ENCODE measurements around the gene WDR1.

WDR1 gene

GRCh38 chr4:10084651-10085358 is 31.8 kb downstream of the WDR1 start:
- DNase-seq (ENCODE audit: low spot score), result no peak

GRCh38 chr4:10083861-10084641 is 32.5 kb downstream of the WDR1 start:
- DNase-seq (ENCODE audit: low spot score), result no peak

GRCh38 chr4:10083331-10083771 is 33.2 kb downstream of the WDR1 start:
- no peak for DNase-seq (ENCODE audit: low spot score)

GRCh38 chr4:10082459-10083272 is 33.9 kb downstream of the WDR1 start:
- DNase-seq (ENCODE audit: low spot score), result no peak

DNA sequence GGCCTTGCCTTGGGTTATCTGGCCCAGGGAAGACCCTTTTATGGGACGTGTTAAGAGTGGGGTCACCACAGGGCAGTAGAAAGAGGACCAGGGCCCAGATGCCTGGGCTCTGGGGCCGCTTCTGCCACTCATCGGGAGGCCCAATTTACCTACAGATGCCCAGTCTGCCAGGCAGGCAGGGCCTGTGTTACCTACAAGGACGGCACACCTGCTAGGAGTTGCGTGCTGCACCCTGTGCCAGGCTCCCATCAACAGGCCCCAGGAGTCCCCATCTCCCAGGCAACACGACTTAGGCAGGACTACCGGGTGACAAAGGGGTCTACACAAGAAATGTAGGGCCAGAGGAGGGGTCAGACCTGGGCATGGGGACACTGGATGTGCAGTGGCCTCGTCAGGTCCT is 34.6 kb downstream of the WDR1 start:
- DNase-seq (ENCODE audit: low spot score), result no peak

DNA sequence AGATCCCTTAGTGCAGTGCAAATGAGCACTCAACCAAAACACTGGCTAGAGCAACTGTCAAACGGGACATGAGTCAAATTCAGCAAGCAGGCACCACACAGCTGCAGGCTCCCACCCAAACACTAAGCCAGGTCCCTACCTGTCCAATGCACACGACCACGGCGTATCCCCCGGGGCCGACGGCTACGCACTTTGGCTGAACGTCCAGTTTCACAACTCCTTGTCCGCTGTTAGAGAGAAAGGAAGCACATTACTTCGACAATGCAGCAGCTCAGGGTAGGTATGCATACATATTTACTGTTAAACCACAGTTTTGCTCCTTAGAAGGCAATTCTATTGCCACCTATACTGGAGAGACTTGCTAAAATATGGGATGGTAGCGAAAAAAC is 35.4 kb downstream of the WDR1 start:
- no peak for DNase-seq (ENCODE audit: low spot score)

DNA sequence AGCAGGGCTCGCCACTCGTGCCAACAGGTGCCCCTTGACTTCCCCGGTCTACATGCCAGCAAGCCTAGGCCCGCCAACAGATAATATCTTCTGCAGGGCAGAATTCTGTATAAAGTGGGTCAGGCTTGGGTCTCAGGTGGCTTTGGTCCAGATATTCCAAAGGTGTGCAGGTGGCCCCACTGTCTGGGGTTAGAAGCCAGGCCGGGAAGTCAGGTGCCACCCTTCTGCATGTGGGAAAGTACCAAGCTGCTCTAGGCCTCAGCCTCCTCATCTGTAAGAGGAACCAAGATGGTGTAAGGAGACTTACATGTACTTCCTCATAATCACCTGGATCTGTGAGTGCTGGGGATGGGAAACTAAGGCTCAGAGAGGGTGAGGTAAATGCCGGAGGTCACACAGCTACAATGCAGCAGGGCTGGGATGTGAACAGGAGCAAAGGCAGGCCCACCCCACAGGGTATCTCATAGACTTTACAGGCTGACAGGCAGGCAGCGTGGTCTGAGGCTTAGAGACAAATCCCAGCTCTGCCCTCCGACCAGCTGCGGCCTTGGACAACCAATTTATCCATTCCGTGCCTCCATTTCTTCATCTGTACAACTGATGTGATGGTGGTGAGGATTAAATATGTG is 35.9 kb downstream of the WDR1 start:
- DNase-seq (ENCODE audit: low spot score), result peak; percentile 3

GRCh38 chr4:10079912-10080588 is 36.5 kb downstream of the WDR1 start:
- DNase-seq (ENCODE audit: low spot score), result peak; percentile 2

- DNase-seq (ENCODE audit: low spot score), result peak; percentile 5
Measured at GRCh38 chr4:10079256-10079655, 37.3 kb downstream of the WDR1 start.

DNA sequence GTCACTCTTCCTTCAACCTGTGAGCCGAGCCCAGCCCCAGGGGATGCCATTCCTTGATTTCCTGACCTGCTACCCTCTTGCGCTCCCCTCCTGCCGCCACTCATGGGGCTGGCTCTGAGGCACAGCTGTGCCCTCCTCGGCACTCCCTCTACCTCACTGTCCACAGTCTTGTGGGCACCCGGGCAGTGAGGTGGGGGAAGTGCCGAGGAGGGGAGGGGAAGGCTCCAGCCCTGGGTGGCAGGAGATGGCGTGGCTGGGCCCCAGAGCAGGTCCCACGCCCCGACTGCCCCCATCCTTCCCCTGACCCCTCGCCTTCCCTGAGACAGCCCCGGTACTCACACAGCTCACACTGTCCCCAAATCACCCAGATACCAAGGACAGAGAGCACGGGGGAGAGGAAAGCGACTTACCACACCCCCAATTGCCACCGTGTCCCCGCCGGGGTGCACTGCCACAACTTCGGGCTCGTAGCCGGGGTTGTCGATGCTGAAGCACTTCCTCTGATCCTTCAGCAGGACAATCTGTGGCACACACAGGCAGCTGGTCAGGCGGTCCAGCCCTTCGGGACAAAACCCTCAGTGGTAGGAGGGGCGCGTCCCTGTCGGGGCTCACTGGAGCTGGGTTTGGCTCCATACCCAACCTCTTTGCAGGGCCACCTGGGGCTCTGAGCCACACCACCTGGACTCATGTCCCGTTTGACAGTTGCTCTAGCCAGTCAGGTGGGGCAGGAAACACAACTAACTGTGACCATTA is 37.9 kb downstream of the WDR1 start:
- DNase-seq (ENCODE audit: low spot score), result peak; percentile 2

DNA sequence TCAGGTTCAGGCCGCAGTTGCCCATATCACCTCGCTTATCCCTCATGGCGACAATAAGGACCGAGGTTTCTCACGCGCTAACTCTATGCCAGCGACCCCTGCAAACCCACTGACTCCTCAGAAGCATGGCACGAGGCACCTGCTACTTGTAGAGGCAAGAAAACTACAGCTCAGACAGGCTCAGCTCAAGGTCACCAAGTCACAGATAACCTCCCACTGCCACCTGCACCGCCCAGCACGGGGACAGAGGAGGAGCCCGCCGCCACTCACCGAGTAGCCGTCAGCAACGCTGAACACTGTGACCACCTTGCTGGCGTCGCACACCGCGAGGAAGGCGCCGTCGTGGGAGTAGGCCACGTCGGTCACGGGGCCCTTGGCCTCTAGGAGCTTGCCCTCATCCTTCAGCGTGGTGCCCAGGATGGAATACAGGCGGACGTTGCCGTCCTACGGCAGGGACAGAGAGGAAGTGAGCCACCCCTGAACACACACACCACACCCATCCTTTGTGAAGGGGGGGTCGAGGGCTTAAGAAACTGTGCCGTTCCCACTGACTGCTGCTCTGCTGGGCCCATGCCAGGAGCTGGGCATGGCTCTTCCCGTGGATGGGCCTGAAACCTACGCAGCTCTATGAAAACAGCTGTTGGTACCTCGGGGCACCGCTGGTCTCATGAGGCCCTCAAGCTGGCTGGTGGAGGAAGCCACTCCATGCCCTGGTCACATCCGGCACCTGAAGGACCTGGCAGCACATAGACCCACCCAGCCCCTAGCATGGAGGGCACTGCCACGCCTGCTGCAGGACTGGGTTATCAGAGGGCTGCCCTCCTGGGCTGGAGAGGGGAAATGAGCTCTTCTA is 38.9 kb downstream of the WDR1 start:
- no peak for DNase-seq (ENCODE audit: low spot score)

- DNase-seq (ENCODE audit: low spot score), result no peak
Measured at GRCh38 chr4:10077076-10077475, 39.5 kb downstream of the WDR1 start.

GRCh38 chr4:10075953-10076391 is 40.6 kb downstream of the WDR1 start:
- DNase-seq (ENCODE audit: low spot score), result no peak

DNA sequence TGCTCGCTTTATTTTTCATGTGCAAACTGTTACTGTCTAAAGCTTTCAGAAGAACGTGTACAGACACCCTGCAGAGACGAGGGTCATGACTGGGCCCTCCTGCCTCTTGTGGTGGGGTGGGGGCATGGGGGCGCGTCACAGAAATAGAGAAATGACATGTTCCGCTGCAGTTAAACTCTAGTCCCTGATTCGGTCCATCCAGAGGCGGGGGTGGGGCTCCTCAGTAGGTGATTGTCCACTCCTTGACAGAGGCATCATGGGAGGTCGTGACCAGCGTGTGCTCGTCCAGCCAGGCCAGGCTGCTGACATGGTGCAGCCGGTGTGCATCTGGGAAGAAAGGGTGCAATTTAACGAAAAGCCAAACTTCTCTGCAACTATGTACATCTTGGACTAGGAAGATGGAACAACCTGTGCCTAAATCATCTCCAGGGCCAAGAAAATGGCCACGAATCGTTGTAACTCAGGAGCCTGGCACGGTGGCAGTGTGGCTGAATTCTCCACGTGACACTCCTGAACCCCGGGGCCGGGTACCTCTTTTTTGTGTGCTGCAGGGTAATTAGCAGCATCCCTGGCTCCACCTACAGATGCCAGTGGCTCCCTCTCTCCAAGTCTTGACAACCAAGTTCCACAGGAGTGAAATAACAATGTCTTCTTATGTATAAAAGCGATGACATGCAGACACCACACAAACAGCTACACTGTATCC is 41.3 kb downstream of the WDR1 start:
- DNase-seq (ENCODE audit: low spot score), result no peak

GRCh38 chr4:10074767-10075105 is 41.9 kb downstream of the WDR1 start:
- peak; percentile 42 for DNase-seq (ENCODE audit: low spot score)

DNA sequence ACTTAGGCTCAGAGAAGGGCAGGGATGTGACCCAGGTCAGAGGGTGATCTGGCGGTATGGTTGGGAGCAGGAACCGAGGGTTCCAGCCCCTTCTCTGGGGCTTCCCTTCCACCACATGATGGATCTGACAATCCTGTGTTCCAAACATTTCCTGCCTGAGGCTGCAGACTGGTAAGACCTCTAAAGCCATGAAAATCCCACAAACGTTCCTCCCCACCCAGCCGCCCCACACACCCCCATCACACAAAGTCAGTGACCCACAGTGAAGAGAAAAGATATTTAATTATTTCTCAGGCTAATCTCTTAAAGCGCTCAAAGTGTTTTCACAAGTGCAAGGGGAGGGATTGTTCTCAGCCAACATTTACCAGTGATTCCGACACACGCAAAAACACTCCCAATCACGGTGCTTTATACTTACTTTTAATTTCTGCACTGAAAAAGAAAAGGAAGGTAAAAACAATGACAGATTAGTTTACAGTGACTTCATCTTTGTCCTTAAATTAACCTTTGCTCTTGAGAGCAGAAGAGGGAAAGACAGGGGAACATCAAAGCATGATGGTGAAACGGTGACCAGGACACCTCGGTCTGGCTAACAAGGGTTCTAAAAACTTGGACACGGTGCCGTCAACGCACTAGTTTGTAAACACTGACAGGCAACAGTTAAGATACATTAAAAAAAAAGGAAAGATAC is 42.4 kb downstream of the WDR1 start:
- no peak for DNase-seq (ENCODE audit: low spot score)

- no peak for DNase-seq (ENCODE audit: low spot score)
Measured at GRCh38 chr4:10072420-10073017, 44.1 kb downstream of the WDR1 start.

DNA sequence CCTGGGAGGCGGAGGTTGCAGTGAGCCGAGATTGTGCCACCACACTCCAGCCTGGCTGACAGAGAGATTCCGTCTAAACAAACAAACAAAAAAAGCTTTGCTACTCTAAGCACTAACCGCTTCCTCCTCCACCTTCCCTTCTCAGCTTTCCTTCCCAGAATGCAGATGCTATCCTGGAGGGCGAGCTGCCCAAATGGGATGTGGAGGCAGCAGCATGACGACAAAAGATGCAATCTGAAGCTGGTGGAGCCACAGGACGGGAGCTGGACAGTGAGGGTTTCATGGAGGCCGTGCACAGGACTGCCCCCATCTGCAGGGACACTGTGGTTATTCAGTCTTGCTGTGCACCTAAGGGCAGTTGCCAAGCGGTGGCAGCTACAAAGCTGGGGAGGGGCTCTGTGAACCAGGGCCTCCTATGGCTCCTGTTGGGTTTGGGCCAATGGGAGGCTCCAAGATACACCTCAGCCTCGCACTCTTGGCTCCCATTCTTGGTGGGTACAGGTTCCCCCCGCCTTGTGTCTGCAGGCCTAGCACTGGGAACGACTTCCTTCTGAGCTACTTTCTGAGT is 47.4 kb downstream of the WDR1 start:
- no peak for DNase-seq (ENCODE audit: low spot score)

Measured in HuH-7.5 (cell line).